Keratinocyte (primary cell): ENCODE measurements around the gene SEMA3C.

Source experiments
- EZH2 ChIP-seq: IDR thresholded peaks from one replicate; pipeline ENCODE4 v1.6.1; 2012; ENCODE audit warnings: inconsistent platforms, mild to moderate bottlenecking, low read length, moderate library complexity
- TF ChIP-seq, protein P1 (sequence below), 3 experiments: IDR thresholded peaks in 1 of 3; conservative IDR thresholded peaks in 1 of 3; optimal IDR thresholded peaks in 1 of 3; 2 replicates in 2 of 3; 3 replicates in 1 of 3; pipeline versions ENCODE3 to v1.5.1; 2011; ENCODE audit warnings: low read length in 3 of 3, mild to moderate bottlenecking in 3 of 3, moderate library complexity in 2 of 3, control low read depth in 1 of 3, inconsistent platforms in 1 of 3; ENCODE audit not compliant: insufficient read depth in 2 of 3; ENCODE audit errors: extremely low read depth in 1 of 3

DNA sequence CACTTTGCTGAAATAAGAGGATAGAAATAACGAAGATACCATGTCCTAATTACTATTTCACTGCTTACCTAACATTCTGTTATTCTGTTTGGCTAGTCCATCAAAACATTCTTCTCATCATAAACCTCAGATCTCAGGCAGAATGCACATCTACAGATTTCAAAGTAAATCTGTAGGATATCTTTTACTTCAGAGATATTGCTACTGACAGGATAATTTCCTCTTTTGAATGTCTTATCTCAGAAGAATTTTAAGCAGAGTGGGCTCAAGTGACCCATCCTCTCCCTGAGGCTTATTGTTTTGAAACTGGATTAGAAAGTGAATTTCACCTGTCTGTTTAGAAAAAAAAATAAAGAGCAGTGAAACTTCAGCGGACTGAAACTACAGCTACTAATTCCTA is 83.6 kb downstream of the SEMA3C start:
- TF ChIP-seq, protein P1, sequence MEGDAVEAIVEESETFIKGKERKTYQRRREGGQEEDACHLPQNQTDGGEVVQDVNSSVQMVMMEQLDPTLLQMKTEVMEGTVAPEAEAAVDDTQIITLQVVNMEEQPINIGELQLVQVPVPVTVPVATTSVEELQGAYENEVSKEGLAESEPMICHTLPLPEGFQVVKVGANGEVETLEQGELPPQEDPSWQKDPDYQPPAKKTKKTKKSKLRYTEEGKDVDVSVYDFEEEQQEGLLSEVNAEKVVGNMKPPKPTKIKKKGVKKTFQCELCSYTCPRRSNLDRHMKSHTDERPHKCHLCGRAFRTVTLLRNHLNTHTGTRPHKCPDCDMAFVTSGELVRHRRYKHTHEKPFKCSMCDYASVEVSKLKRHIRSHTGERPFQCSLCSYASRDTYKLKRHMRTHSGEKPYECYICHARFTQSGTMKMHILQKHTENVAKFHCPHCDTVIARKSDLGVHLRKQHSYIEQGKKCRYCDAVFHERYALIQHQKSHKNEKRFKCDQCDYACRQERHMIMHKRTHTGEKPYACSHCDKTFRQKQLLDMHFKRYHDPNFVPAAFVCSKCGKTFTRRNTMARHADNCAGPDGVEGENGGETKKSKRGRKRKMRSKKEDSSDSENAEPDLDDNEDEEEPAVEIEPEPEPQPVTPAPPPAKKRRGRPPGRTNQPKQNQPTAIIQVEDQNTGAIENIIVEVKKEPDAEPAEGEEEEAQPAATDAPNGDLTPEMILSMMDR (optimal IDR thresholded peaks at IDR 0.05 in 1 of 3, IDR thresholded peaks at IDR 0.05 in 1 of 3, conservative IDR thresholded peaks at IDR 0.05 in 1 of 3; ENCODE audit: extremely low read depth in 1 of 3, insufficient read depth in 2 of 3, low read length in 3 of 3): no peak
- no peak for TF ChIP-seq EZH2
